Right ventricle myocardium superior (tissue), 1 donor: ENCODE results near the gene UCK1. TPM values are rescaled to one million over a fixed set of nuclear protein-coding genes. Genes with fewer than 3 reads are reported as not detected.

Experiments used
- total RNA-seq: library from RNA; stranded (reverse); fragmentation: NEBNext Ultra II Directional; extraction: Animal tissue kit (Norgen Biotek cat#: 25700); gene quantifications from one replicate; pipeline ENCODE4 v1.2.1, GENCODE V29; 2021
- donor health status: DM: no; HTN: yes; CAD: no; lungs with severe emphysema.

The UCK1 gene
- total RNA-seq, 1 donor from 2014 or later: 21.7 TPM

Other genes with a start within 250 kb of the UCK1 start
- 115 TPM for gene PLPP7, start 241.5 kb downstream of the UCK1 start, total RNA-seq
- gene PRRC2B, start 137.2 kb downstream of the UCK1 start, total RNA-seq: 124 TPM
- gene POMT1, start 28.3 kb downstream of the UCK1 start, total RNA-seq: 21.8 TPM
- gene PRRT1B, start 14.3 kb upstream of the UCK1 start, total RNA-seq: not detected
- gene RAPGEF1, start 208.8 kb upstream of the UCK1 start, total RNA-seq: 119 TPM